RWPE1 (cell line): ENCODE data around the gene ARHGAP30.
A peak's percentile ranks its signal among the peaks of the same experiment; 100 is the strongest.

Experiments
- CTCF ChIA-PET: fragments of 350-600 bp; sonication (Branson Sonifier 250); formaldehyde crosslinking; extraction: SDS; loops from one replicate; lab custom pipeline; 2021; lab: Yijun Ruan, JAX
- POLR2A ChIA-PET: fragments of 400-600 bp; formaldehyde crosslinking; extraction: SDS; loops from one replicate; lab custom pipeline; 2020; ENCODE audit warnings: antibody characterized with exemption; ENCODE audit not compliant: low non-redundant PET; lab: Yijun Ruan, JAX
- DNase-seq: peaks from one replicate; pipeline ENCODE4 v3.0.0; 2012; ENCODE audit warnings: low spot score
- H3K27ac ChIP-seq: fragments of 450-650 bp; 2 replicates; pipeline ENCODE4 v1.5.1; 2017
- CTCF ChIP-seq: fragments of 450-650 bp; conservative IDR thresholded peaks from 2 replicates; pipeline ENCODE4 v1.5.1; 2017; ENCODE audit warnings: low read depth, mild to moderate bottlenecking

Gene ARHGAP30

GRCh38 chr1:161113915-161114314 lies 44.2 kb upstream of the ARHGAP30 start:
- CTCF ChIA-PET: no interaction called here
- TF ChIP-seq CTCF: no peak
- no peak for DNase-seq
- peak overlapping the region; percentile 57; the same call in 1 of the 2 replicates for H3K27ac ChIP-seq
- POLR2A ChIA-PET: no interaction called here

- no peak for TF ChIP-seq CTCF
- ChIA-PET POLR2A (no interaction called here), CTCF (no interaction called here)
- no peak overlapping the region for H3K27ac ChIP-seq
- no peak for DNase-seq
Measured at GRCh38 chr1:161111527-161111926, 41.8 kb upstream of the ARHGAP30 start.

GRCh38 chr1:161111117-161111516 lies 41.4 kb upstream of the ARHGAP30 start:
- TF ChIP-seq CTCF: no peak
- POLR2A ChIA-PET: no interaction called here

GRCh38 chr1:161106431-161106830 lies 36.7 kb upstream of the ARHGAP30 start:
- POLR2A ChIA-PET: no interaction called here
- no peak overlapping the region for H3K27ac ChIP-seq
- TF ChIP-seq CTCF: no peak
- no peak for DNase-seq
- CTCF ChIA-PET: no interaction called here

More at GRCh38 chr1:161111117-161111516, 41.4 kb upstream of the ARHGAP30 start:
- CTCF ChIA-PET: no interaction called here
- no peak for DNase-seq
- no peak overlapping the region for H3K27ac ChIP-seq

- CTCF ChIA-PET: interaction anchor here (0.6 to 1.1 kb wide), 3 partner anchors 29 to 881 kb away, joined by 3 to 5 read pairs (median 4); no protein-coding TSS in a partner anchor
- H3K27ac ChIP-seq: no peak overlapping the region
- POLR2A ChIA-PET: interaction anchor here (0.6 kb wide), 1 partner anchor 113 kb away, joined by 4 read pairs; no protein-coding TSS in a partner anchor
- no peak for TF ChIP-seq CTCF
- no peak for DNase-seq
Measured at GRCh38 chr1:161100556-161100955, 30.9 kb upstream of the ARHGAP30 start.

GRCh38 chr1:161099090-161099802 lies 29.6 kb upstream of the ARHGAP30 start:
- H3K27ac ChIP-seq: peak overlapping the region; percentile 80
- no peak for TF ChIP-seq CTCF
- CTCF ChIA-PET: interaction anchor here (0.6 to 2.8 kb wide), 5 partner anchors 15 to 188 kb away, joined by 3 to 12 read pairs (median 5); partner anchors contain the start of genes F11R and USF1
- DNase-seq: no peak
- POLR2A ChIA-PET: no interaction called here
